ENCODE data around the gene PNLIPRP3.

Gene PNLIPRP3

DNA sequence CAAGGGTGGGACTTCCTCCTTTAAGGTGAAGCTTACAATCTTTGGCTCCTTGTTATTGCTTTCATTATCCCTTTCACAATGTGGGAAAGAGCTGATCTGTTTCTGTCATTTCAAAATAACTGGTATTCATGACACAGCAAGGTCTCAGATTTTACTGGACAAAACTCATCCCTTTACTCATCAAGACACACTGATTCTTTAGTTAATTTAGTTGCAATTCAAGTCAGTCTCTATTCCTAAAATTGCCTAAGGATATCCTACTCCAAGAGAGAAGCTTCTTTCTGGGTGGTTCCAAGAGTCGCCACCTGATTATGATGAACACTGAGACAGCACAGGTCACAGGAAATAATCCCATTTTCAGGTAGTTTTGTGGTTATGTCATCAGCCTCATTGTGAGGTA is 5.8 kb upstream of the PNLIPRP3 start:
- H3K27ac ChIP-seq = no peak overlapping the region
- DNase-seq (ENCODE audit: low spot score) = no peak
- no peak for TF ChIP-seq CTCF (conservative IDR thresholded peaks at IDR 0.05; ENCODE audit: low read depth)
- POLR2A ChIA-PET (ENCODE audit: low non-redundant PET) = interaction anchor here (0.6 kb wide), 1 partner anchor 9 kb away, joined by 4 read pairs; no protein-coding TSS in a partner anchor
- CTCF ChIA-PET = interaction anchor here (0.5 to 1.2 kb wide), 2 partner anchors 22 to 24 kb away, joined by 3 read pairs; no protein-coding TSS in a partner anchor

- ChIA-PET CTCF (interaction anchor here (0.6 to 0.8 kb wide), 2 partner anchors 15 kb away, joined by 3 to 4 read pairs; no protein-coding TSS in a partner anchor), POLR2A (ENCODE audit: low non-redundant PET) (no interaction called here)
- DNase-seq (ENCODE audit: low spot score) = no peak
- no peak for TF ChIP-seq CTCF (conservative IDR thresholded peaks at IDR 0.05; ENCODE audit: low read depth)
- H3K27ac ChIP-seq = no peak overlapping the region
Measured at GRCh38 chr10:116429288-116429977, 1.8 kb downstream of the PNLIPRP3 start.

- ChIA-PET POLR2A (ENCODE audit: low non-redundant PET) (no interaction called here), CTCF (interaction anchor here (0.8 kb wide), 2 partner anchors 14 to 78 kb away, joined by 3 to 4 read pairs; no protein-coding TSS in a partner anchor)
- peak; percentile 63 for DNase-seq (ENCODE audit: low spot score)
- H3K27ac ChIP-seq = no peak overlapping the region
- no peak for TF ChIP-seq CTCF (conservative IDR thresholded peaks at IDR 0.05; ENCODE audit: low read depth)
Measured at GRCh38 chr10:116430288-116430687, 2.6 kb downstream of the PNLIPRP3 start.

DNA sequence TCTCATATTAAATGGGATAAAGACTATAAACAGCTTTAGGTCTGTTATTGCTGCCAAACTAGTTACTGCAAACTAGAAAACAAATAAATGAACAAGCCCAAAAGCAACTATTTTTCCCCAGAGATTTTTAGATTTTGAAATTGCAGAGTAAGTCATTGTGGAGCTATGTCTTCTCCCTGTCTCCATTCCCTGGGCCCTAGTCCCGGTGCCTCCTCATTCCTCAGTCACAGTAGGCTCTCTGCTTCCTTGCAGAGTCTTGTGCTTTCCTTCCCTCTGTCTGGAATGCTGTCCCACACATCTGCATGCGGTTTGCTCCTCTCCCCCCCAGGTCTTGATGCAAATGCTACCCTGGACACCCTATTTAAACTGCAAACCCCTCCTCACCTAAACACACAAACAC is 4.0 kb downstream of the PNLIPRP3 start:
- CTCF ChIA-PET = no interaction called here
- POLR2A ChIA-PET (ENCODE audit: low non-redundant PET) = no interaction called here
- no peak for DNase-seq (ENCODE audit: low spot score)
- no peak for TF ChIP-seq CTCF (conservative IDR thresholded peaks at IDR 0.05; ENCODE audit: low read depth)
- H3K27ac ChIP-seq = no peak overlapping the region

- CTCF ChIA-PET = no interaction called here
- DNase-seq (ENCODE audit: low spot score) = no peak
Measured at GRCh38 chr10:116437076-116437692, 9.5 kb downstream of the PNLIPRP3 start.

More at GRCh38 chr10:116437076-116437692, 9.5 kb downstream of the PNLIPRP3 start:
- POLR2A ChIA-PET (ENCODE audit: low non-redundant PET) = no interaction called here
- TF ChIP-seq CTCF (conservative IDR thresholded peaks at IDR 0.05; ENCODE audit: low read depth) = no peak
- H3K27ac ChIP-seq = no peak overlapping the region

Measured in RWPE1 (cell line).